Raji (cell line): ENCODE results near the gene STK35.

Source experiments
- POLR2A ChIP-seq: IDR thresholded peaks from 2 replicates; pipeline ENCODE4 v1.6.1; 2011; ENCODE audit warnings: low read depth, low read length, control low read depth; ENCODE audit not compliant: insufficient read depth

Gene STK35

GRCh38 chr20:2093883-2094282 lies 7.7 kb upstream of the STK35 start:
- TF ChIP-seq POLR2A, result no peak

- TF ChIP-seq POLR2A, result peak; percentile 84
Measured at GRCh38 chr20:2101865-2102584, 398 bp downstream of the STK35 start.

GRCh38 chr20:2102585-2103460 lies 1.2 kb downstream of the STK35 start:
- TF ChIP-seq POLR2A, result peak; percentile 63

- no peak for TF ChIP-seq POLR2A
Measured at GRCh38 chr20:2103461-2104153, 2.0 kb downstream of the STK35 start.

- no peak for TF ChIP-seq POLR2A
Measured at GRCh38 chr20:2104236-2104635, 2.6 kb downstream of the STK35 start.

GRCh38 chr20:2108498-2108897 lies 6.9 kb downstream of the STK35 start:
- TF ChIP-seq POLR2A, result no peak

- TF ChIP-seq POLR2A, result no peak
Measured at GRCh38 chr20:2108987-2109386, 7.4 kb downstream of the STK35 start.

- no peak for TF ChIP-seq POLR2A
Measured at GRCh38 chr20:2109425-2110210, 8.0 kb downstream of the STK35 start.

- TF ChIP-seq POLR2A, result no peak
Measured at GRCh38 chr20:2112910-2113309, 11.3 kb downstream of the STK35 start.

- TF ChIP-seq POLR2A, result no peak
Measured at GRCh38 chr20:2114127-2114959, 12.7 kb downstream of the STK35 start.

- TF ChIP-seq POLR2A, result no peak
Measured at GRCh38 chr20:2114990-2115681, 13.5 kb downstream of the STK35 start.

GRCh38 chr20:2116170-2116940 lies 14.7 kb downstream of the STK35 start:
- TF ChIP-seq POLR2A, result no peak

GRCh38 chr20:2118783-2119182 lies 17.2 kb downstream of the STK35 start:
- TF ChIP-seq POLR2A, result no peak
